GM06990 (cell line): Measurements from ENCODE around the gene WWTR1.

Experiments
- DNase-seq: peaks from one replicate; pipeline ENCODE4 v3.0.0-alpha.2; 2011; ENCODE audit not compliant: insufficient read length; ENCODE audit errors: extremely low read depth
- H3K27me3 ChIP-seq: replicated peaks from 2 replicates; pipeline ENCODE4 v1.6.0; 2011; ENCODE audit warnings: low read length; ENCODE audit not compliant: control insufficient read depth, insufficient read depth
- H3K36me3 ChIP-seq: 2 replicates; pipeline ENCODE4 v1.5.1; 2011; ENCODE audit warnings: low read length; ENCODE audit not compliant: control insufficient read depth, insufficient read depth
- H3K4me3 ChIP-seq: replicated peaks from 2 replicates; pipeline ENCODE4 v1.5.1; 2011; ENCODE audit warnings: low read depth, mild to moderate bottlenecking, control low read depth, low read length
- TF ChIP-seq, protein P1 (sequence below): IDR thresholded peaks from 2 replicates; pipeline ENCODE4 v1.5.1; 2011; ENCODE audit warnings: low read length, control low read depth, mild to moderate bottlenecking, inconsistent platforms; ENCODE audit not compliant: insufficient read depth, poor library complexity, severe bottlenecking

WWTR1 gene

GRCh38 chr3:149673393-149673792 is 15.6 kb upstream of the WWTR1 start:
- DNase-seq, result no peak
- TF ChIP-seq, protein P1, sequence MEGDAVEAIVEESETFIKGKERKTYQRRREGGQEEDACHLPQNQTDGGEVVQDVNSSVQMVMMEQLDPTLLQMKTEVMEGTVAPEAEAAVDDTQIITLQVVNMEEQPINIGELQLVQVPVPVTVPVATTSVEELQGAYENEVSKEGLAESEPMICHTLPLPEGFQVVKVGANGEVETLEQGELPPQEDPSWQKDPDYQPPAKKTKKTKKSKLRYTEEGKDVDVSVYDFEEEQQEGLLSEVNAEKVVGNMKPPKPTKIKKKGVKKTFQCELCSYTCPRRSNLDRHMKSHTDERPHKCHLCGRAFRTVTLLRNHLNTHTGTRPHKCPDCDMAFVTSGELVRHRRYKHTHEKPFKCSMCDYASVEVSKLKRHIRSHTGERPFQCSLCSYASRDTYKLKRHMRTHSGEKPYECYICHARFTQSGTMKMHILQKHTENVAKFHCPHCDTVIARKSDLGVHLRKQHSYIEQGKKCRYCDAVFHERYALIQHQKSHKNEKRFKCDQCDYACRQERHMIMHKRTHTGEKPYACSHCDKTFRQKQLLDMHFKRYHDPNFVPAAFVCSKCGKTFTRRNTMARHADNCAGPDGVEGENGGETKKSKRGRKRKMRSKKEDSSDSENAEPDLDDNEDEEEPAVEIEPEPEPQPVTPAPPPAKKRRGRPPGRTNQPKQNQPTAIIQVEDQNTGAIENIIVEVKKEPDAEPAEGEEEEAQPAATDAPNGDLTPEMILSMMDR, result no peak
- no peak overlapping the region for H3K4me3 ChIP-seq
- no peaks in the 10 kb centered on the region for H3K36me3 ChIP-seq
- H3K27me3 ChIP-seq, result no peaks in the 10 kb centered on the region

- TF ChIP-seq, protein P1, result no peak
- H3K27me3 ChIP-seq, result no peaks in the 10 kb centered on the region
- H3K4me3 ChIP-seq, result no peak overlapping the region
- DNase-seq, result no peak
- H3K36me3 ChIP-seq, result no peaks in the 10 kb centered on the region
These were observed 13.1 kb upstream of the WWTR1 start for GRCh38 chr3:149670742-149671492.

DNA sequence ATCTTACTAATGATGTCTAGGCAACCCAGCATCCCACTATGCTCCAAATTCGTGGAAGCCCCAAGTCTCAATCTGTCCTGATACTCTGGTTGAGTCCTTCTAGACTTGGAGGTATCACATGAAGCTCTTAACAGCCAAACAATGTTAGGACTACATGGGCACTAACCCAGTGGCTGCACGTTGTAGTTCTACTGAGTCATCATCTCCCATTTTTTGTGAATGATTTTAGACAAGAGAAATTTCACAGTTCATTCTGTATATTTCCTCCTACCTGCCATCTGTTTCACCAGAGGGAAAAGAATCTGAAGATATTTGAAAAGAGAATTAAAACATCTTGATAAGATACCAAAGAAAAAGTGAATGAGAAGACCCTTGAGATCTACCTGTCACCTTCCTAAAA is 9.8 kb upstream of the WWTR1 start:
- DNase-seq, result no peak
- no peaks in the 10 kb centered on the region for H3K36me3 ChIP-seq
- TF ChIP-seq, protein P1, result no peak
- no peak overlapping the region for H3K4me3 ChIP-seq
- H3K27me3 ChIP-seq, result no peaks in the 10 kb centered on the region

- Histone ChIP-seq H3K36me3 (no peaks in the 10 kb centered on the region), H3K27me3 (no peaks in the 10 kb centered on the region), H3K4me3 (no peak overlapping the region)
- TF ChIP-seq, protein P1, result no peak
- DNase-seq, result no peak
These were observed 6.1 kb upstream of the WWTR1 start for GRCh38 chr3:149663966-149664365.

DNA sequence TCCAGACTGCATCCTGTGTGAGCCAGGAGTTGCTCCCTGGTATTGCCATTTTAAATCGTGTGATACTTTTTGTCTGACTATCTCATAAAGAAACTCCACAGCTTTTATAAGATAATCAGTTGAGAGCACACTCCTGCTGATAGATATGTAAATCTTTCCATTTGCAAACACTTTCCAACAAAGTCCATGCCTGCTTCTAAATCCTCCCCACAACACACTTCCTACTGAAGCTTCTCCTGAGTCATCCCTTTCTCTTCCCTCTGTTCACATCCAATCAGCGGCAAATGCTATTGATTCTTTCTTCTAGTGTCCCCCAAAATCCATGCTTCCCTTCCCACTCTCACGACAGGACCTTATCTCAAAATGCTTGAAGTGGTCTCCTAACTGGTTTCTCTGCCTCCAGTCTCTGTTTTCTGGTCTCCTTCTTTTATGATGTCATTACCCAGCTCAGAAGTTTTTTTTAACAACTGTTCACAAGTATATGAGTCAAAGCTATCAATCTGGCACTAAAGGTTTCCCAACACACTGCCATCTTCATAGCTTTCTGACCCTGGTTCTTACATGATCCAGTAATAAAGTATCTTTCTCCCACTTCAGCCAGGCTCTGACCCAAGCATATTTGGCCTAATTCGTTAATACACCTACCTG is 4.5 kb upstream of the WWTR1 start:
- Histone ChIP-seq H3K36me3 (no peaks in the 10 kb centered on the region), H3K27me3 (no peaks in the 10 kb centered on the region), H3K4me3 (no peak overlapping the region)
- DNase-seq, result no peak
- TF ChIP-seq, protein P1, result no peak
